ENCODE results near the gene ACOXL.

ACOXL gene

GRCh38 chr2:110770404-110770958 lies 38.1 kb downstream of the ACOXL start (continued):
- TF ChIP-seq, protein P1, sequence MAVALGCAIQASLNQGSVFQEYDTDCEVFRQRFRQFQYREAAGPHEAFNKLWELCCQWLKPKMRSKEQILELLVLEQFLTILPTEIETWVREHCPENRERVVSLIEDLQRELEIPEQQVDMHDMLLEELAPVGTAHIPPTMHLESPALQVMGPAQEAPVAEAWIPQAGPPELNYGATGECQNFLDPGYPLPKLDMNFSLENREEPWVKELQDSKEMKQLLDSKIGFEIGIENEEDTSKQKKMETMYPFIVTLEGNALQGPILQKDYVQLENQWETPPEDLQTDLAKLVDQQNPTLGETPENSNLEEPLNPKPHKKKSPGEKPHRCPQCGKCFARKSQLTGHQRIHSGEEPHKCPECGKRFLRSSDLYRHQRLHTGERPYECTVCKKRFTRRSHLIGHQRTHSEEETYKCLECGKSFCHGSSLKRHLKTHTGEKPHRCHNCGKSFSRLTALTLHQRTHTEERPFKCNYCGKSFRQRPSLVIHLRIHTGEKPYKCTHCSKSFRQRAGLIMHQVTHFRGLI (tag by site-specific recombination; IDR thresholded peaks at IDR 0.05) = peak; percentile 84
- TF ChIP-seq ZNF529 (tag by site-specific recombination; IDR thresholded peaks at IDR 0.05; ENCODE audit: insufficient replicate concordance) = no peak
- no peak for TF ChIP-seq ZNF768 (tag by site-specific recombination; IDR thresholded peaks at IDR 0.05)
- TF ChIP-seq ZSCAN30 (tag by site-specific recombination; IDR thresholded peaks at IDR 0.05) = no peak
- TF ChIP-seq ZNF354C (tag by site-specific recombination; IDR thresholded peaks at IDR 0.05; ENCODE audit: borderline replicate concordance, low read depth) = no peak
- TF ChIP-seq ZNF26 (tag by site-specific recombination; IDR thresholded peaks at IDR 0.05) = no peak
- TF ChIP-seq, protein P2, sequence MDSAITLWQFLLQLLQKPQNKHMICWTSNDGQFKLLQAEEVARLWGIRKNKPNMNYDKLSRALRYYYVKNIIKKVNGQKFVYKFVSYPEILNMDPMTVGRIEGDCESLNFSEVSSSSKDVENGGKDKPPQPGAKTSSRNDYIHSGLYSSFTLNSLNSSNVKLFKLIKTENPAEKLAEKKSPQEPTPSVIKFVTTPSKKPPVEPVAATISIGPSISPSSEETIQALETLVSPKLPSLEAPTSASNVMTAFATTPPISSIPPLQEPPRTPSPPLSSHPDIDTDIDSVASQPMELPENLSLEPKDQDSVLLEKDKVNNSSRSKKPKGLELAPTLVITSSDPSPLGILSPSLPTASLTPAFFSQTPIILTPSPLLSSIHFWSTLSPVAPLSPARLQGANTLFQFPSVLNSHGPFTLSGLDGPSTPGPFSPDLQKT (IDR thresholded peaks at IDR 0.05; ENCODE audit: borderline replicate concordance, low read depth, low read length) = no peak
- TF ChIP-seq ZNF660 (tag by site-specific recombination; IDR thresholded peaks at IDR 0.05) = no peak
- no peak for TF ChIP-seq ZNF184 (tag by site-specific recombination; IDR thresholded peaks at IDR 0.05)
- TF ChIP-seq YY2 (tag by site-specific recombination; IDR thresholded peaks at IDR 0.05) = no peak
- 0 out of 2 replicates have a peak, but pooled peaks have one; percentile 20 for TF ChIP-seq SP7 (tag by site-specific recombination; IDR thresholded peaks at IDR 0.05)
- peak; percentile 32; the same call in 1 of the 2 replicates for TF ChIP-seq ZBTB48 (tag by site-specific recombination; IDR thresholded peaks at IDR 0.05)
- TF ChIP-seq EGR2 (tag by site-specific recombination; IDR thresholded peaks at IDR 0.05; ENCODE audit: low read depth) = no peak
- TF ChIP-seq ZNF544 (tag by site-specific recombination; IDR thresholded peaks at IDR 0.05) = no peak

- Histone ChIP-seq H3K27ac (ENCODE audit: extremely low read depth, low read depth, low read length) (no peak overlapping the region), H3K4me3 (ENCODE audit: low read depth, low read length) (no peak overlapping the region), H3K9me3 (ENCODE audit: control insufficient read depth, insufficient read depth, low read depth, low read length) (no peaks in the 10 kb centered on the region), H3K36me3 (ENCODE audit: control insufficient read depth in 2 of 2, insufficient read depth in 1 of 2, low read length in 2 of 2) (no peaks in the 10 kb centered on the region), H3K4me1 (ENCODE audit: control insufficient read depth, insufficient read depth, low read length) (peaks cover 12% of the 10 kb centered on the region)
- CTCF ChIA-PET = interaction anchor here (0.5 kb wide), 1 partner anchor 12 kb away, joined by 3 read pairs; no protein-coding TSS in a partner anchor
- POLR2A ChIA-PET = interaction anchor here (0.5 to 1.7 kb wide), 2 partner anchors 93 to 564 kb away, joined by 5 to 6 read pairs; partner anchors contain the start of gene BUB1
- TF ChIP-seq WT1 (tag by site-specific recombination; IDR thresholded peaks at IDR 0.05) (no peak), ZBTB1 (tag by site-specific recombination; IDR thresholded peaks at IDR 0.05) (no peak), ZNF2 (tag by site-specific recombination; IDR thresholded peaks at IDR 0.05) (no peak), ZNF785 (tag by site-specific recombination; IDR thresholded peaks at IDR 0.05) (no peak), ZNF76 (tag by site-specific recombination; IDR thresholded peaks at IDR 0.05; ENCODE audit: borderline replicate concordance, low read depth) (no peak), HOXD13 (CRISPR knock-in tag; IDR thresholded peaks at IDR 0.05; ENCODE audit: borderline replicate concordance) (no peak), ZEB2 (tag by site-specific recombination; IDR thresholded peaks at IDR 0.05) (peak; percentile 41; the same call in 1 of the 2 replicates), ZNF585B (tag by site-specific recombination; IDR thresholded peaks at IDR 0.05) (no peak), SCRT1 (tag by site-specific recombination; IDR thresholded peaks at IDR 0.05; ENCODE audit: borderline replicate concordance) (no peak), SALL2 (tag by site-specific recombination; IDR thresholded peaks at IDR 0.05; ENCODE audit: borderline replicate concordance) (no peak), ZNF629 (tag by site-specific recombination; IDR thresholded peaks at IDR 0.05) (0 out of 2 replicates have a peak, but pooled peaks have one; percentile 6), ZNF776 (tag by site-specific recombination; IDR thresholded peaks at IDR 0.05; ENCODE audit: borderline replicate concordance) (no peak), ZNF600 (tag by site-specific recombination; IDR thresholded peaks at IDR 0.05) (peak; percentile 55; the same call in 1 of the 2 replicates), ZNF530 (tag by site-specific recombination; IDR thresholded peaks at IDR 0.05; ENCODE audit: low read depth) (no peak), ZNF366 (tag by site-specific recombination; conservative IDR thresholded peaks at IDR 0.05) (no peak)
- TF ChIP-seq, protein P3, sequence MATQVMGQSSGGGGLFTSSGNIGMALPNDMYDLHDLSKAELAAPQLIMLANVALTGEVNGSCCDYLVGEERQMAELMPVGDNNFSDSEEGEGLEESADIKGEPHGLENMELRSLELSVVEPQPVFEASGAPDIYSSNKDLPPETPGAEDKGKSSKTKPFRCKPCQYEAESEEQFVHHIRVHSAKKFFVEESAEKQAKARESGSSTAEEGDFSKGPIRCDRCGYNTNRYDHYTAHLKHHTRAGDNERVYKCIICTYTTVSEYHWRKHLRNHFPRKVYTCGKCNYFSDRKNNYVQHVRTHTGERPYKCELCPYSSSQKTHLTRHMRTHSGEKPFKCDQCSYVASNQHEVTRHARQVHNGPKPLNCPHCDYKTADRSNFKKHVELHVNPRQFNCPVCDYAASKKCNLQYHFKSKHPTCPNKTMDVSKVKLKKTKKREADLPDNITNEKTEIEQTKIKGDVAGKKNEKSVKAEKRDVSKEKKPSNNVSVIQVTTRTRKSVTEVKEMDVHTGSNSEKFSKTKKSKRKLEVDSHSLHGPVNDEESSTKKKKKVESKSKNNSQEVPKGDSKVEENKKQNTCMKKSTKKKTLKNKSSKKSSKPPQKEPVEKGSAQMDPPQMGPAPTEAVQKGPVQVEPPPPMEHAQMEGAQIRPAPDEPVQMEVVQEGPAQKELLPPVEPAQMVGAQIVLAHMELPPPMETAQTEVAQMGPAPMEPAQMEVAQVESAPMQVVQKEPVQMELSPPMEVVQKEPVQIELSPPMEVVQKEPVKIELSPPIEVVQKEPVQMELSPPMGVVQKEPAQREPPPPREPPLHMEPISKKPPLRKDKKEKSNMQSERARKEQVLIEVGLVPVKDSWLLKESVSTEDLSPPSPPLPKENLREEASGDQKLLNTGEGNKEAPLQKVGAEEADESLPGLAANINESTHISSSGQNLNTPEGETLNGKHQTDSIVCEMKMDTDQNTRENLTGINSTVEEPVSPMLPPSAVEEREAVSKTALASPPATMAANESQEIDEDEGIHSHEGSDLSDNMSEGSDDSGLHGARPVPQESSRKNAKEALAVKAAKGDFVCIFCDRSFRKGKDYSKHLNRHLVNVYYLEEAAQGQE (tag by site-specific recombination; IDR thresholded peaks at IDR 0.05) = peak; percentile 77
Observed at GRCh38 chr2:110770959-110771431, 38.6 kb downstream of the ACOXL start.

Data from HEK293 (cell line).